ENCODE data around the gene C11orf16. TPM values are rescaled to one million over a fixed set of nuclear protein-coding genes. Genes with fewer than 3 reads are reported as not detected.

The C11orf16 gene
- total RNA-seq, 1 experiment from 2014 or later: not detected

Small RNA genes lying within 50 kb of the gene (small RNA-seq; reads per million reads assigned to genes)
- 0 reads per million in 2 experiments for gene RF00019

Other genes with a start within 250 kb of the C11orf16 start
- gene AKIP1, start 21.8 kb downstream of the C11orf16 start, total RNA-seq (2014; rRNA removed; shearing (Covaris generic)): 34.0 and 38.5 TPM in 2 replicates
- not detected in 2 replicates for gene ASCL3, start 10.1 kb upstream of the C11orf16 start, total RNA-seq (2014; rRNA removed; shearing (Covaris generic))
- gene TMEM9B, start 31.5 kb upstream of the C11orf16 start, total RNA-seq (2014; rRNA removed; shearing (Covaris generic)): 50.1 and 56.8 TPM in 2 replicates
- 9.7 and 11.1 TPM in 2 replicates for gene NRIP3, start 71.1 kb upstream of the C11orf16 start, total RNA-seq (2014; rRNA removed; shearing (Covaris generic))
- gene SCUBE2, start 158.7 kb upstream of the C11orf16 start, total RNA-seq (2014; rRNA removed; shearing (Covaris generic)): 2.0 and 2.6 TPM in 2 replicates

All from SK-MEL-5 (cell line).